Sigmoid colon (tissue), 7 donors: ENCODE results near the gene SSPN. TPM values are rescaled to one million over a fixed set of nuclear protein-coding genes. Genes with fewer than 3 reads are reported as not detected.

Source experiments
- DNase-seq: peaks from one replicate; pipeline ENCODE4 v3.0.0-alpha.2; 2019
- H3K27ac ChIP-seq, 4 donors: fragments of 200-600 bp; sonication (generic); one replicate each; pipeline ENCODE4 v1.5.1; 2016 to 2019; ENCODE audit warnings: mild to moderate bottlenecking in 1 of 4
- H3K27me3 ChIP-seq, 3 donors: fragments of 200-600 bp; sonication (generic); one replicate each; pipeline ENCODE4 v1.5.1; 2019; ENCODE audit warnings: mild to moderate bottlenecking in 1 of 3
- H3K36me3 ChIP-seq, 4 donors: fragments of 200-600 bp; sonication (generic); one replicate each; pipeline ENCODE4 v1.5.1; 2016 to 2019
- H3K4me1 ChIP-seq, 4 donors: fragments of 200-600 bp; sonication (generic); one replicate each; pipeline ENCODE4 v1.5.1; 2017 to 2019
- H3K4me3 ChIP-seq, 4 donors: fragments of 200-600 bp; sonication (generic); one replicate each; pipeline ENCODE4 v1.5.1; 2017 to 2019; ENCODE audit warnings: mild to moderate bottlenecking in 2 of 4, moderate library complexity in 1 of 4
- H3K9me3 ChIP-seq, 4 donors: fragments of 200-600 bp in 3 of 4; sonication (generic) in 3 of 4; one replicate each; pipeline versions ENCODE4 v1.5.1 to v1.6.1; 2013 to 2019
- CTCF ChIP-seq, 4 experiments: fragments of 450-650 bp in 3 of 4; fragments of 200-600 bp in 1 of 4; IDR thresholded peaks; one replicate each; pipeline ENCODE4 v1.5.1; 2016 to 2019; ENCODE audit warnings: antibody characterized with exemption in 4 of 4, mild to moderate bottlenecking in 3 of 4, moderate library complexity in 2 of 4
- EP300 ChIP-seq, 4 donors: sonication (generic); formaldehyde crosslinking; IDR thresholded peaks; one replicate each; pipeline ENCODE4 v1.6.1; 2017; ENCODE audit warnings: antibody characterized with exemption in 4 of 4
- POLR2A ChIP-seq, 2 donors: fragments of 450-650 bp; IDR thresholded peaks; one replicate each; pipeline ENCODE4 v1.6.1; 2016; ENCODE audit warnings: antibody characterized with exemption in 2 of 2, mild to moderate bottlenecking in 2 of 2, moderate library complexity in 2 of 2
- POLR2AphosphoS5 ChIP-seq, 4 donors: sonication (generic); formaldehyde crosslinking; IDR thresholded peaks; one replicate each; pipeline ENCODE4 v1.6.1; 2017; ENCODE audit warnings: antibody characterized with exemption in 4 of 4
- WGBS, 2 donors: extraction: QIAGEN DNeasy Blood & Tissue Kit; methylation state at CpG; one replicate each; pipeline ENCODE4 v1.1.7; 2013; 5-methylcytosine and 5-hydroxymethylcytosine counted together
- intact Hi-C: fragments of 100-400 bp; cut with DNase I; formaldehyde crosslinking; loops from one replicate; pipeline ENCODE4 v1.15.1; 2023
- polyA plus RNA-seq, 3 donors: library from polyadenylated mRNA; stranded (reverse); fragments of 200-250 nt; gene quantifications; one replicate each; pipeline ENCODE4 v1.2.3, GENCODE V29; 2013
- total RNA-seq, 4 donors: library from RNA; depleted of rRNA; stranded (reverse); fragments of >200 nt; gene quantifications; one replicate each; pipeline ENCODE4 v1.1.0, GENCODE V29; 2016
- donor health status: healthy with polysubstance abuse.
- donor health status: Bipolar disorder and iron deficiency.
- donor health status: healthy.

Gene SSPN
- total and polyA plus RNA-seq, 7 donors = 3.2 to 54.0 (median 30.3) TPM

GRCh38 chr12:26247873-26248272, 52.5 kb downstream of the SSPN start:
- Histone ChIP-seq H3K27ac (no peak overlapping the region), H3K36me3 (no peaks in the 10 kb centered on the region), H3K4me3 (no peak overlapping the region), H3K9me3 (peaks cover 0 to 4% (median 0%) of the 10 kb centered on the region in 4 donors), H3K27me3 (no peaks in the 10 kb centered on the region), H3K4me1 (no peaks in the 10 kb centered on the region)
- DNase-seq = no peak
- intact Hi-C loops = no loop called here
- WGBS, 2 donors = 54 to 66% methylated on average over 4 of the region's 4 CpGs
- TF ChIP-seq CTCF (IDR thresholded peaks at IDR 0.05) = no peak
- no peak for TF ChIP-seq POLR2AphosphoS5 (IDR thresholded peaks at IDR 0.05)
- no peak for TF ChIP-seq POLR2A (IDR thresholded peaks at IDR 0.05)
- no peak for TF ChIP-seq EP300 (IDR thresholded peaks at IDR 0.05)

- H3K9me3 ChIP-seq = peaks cover 0 to 4% (median 0%) of the 10 kb centered on the region in 4 donors
- DNase-seq = no peak
- H3K27ac ChIP-seq = no peak overlapping the region
- no peak for TF ChIP-seq POLR2AphosphoS5 (IDR thresholded peaks at IDR 0.05)
- intact Hi-C loops = no loop called here
- WGBS, 2 donors = 94 to 95% methylated on average over 3 of the region's 3 CpGs
- no peak overlapping the region for H3K4me3 ChIP-seq
- H3K27me3 ChIP-seq = no peaks in the 10 kb centered on the region
- no peaks in the 10 kb centered on the region for H3K4me1 ChIP-seq
- H3K36me3 ChIP-seq = no peaks in the 10 kb centered on the region
Observed at GRCh38 chr12:26250801-26251200, 55.4 kb downstream of the SSPN start.

GRCh38 chr12:26251600-26251999, 56.2 kb downstream of the SSPN start:
- TF ChIP-seq POLR2A (IDR thresholded peaks at IDR 0.05) = no peak
- no peaks in the 10 kb centered on the region for H3K27me3 ChIP-seq
- no peaks in the 10 kb centered on the region for H3K36me3 ChIP-seq
- H3K4me1 ChIP-seq = no peaks in the 10 kb centered on the region
- no peak overlapping the region for H3K27ac ChIP-seq
- no peak overlapping the region for H3K4me3 ChIP-seq
- H3K9me3 ChIP-seq = peaks cover 0 to 4% (median 0%) of the 10 kb centered on the region in 4 donors
- no peak for DNase-seq
- WGBS, 2 donors = 87 to 90% methylated on average over 6 of the region's 6 CpGs
- intact Hi-C loops = no loop called here

- Histone ChIP-seq H3K27ac (no peak overlapping the region), H3K9me3 (peaks cover 0 to 4% (median 0%) of the 10 kb centered on the region in 4 donors), H3K4me3 (no peak overlapping the region), H3K4me1 (no peaks in the 10 kb centered on the region), H3K36me3 (no peaks in the 10 kb centered on the region), H3K27me3 (no peaks in the 10 kb centered on the region)
- WGBS, 2 donors = 88 to 97% methylated on average over 1 of the region's 1 CpG
- intact Hi-C loops = no loop called here
- no peak for TF ChIP-seq EP300 (IDR thresholded peaks at IDR 0.05)
- TF ChIP-seq CTCF (IDR thresholded peaks at IDR 0.05) = no peak
- TF ChIP-seq POLR2A (IDR thresholded peaks at IDR 0.05) = no peak
- no peak for TF ChIP-seq POLR2AphosphoS5 (IDR thresholded peaks at IDR 0.05)
- no peak for DNase-seq
Observed at GRCh38 chr12:26252946-26253345, 57.6 kb downstream of the SSPN start.

GRCh38 chr12:26255893-26256645, 60.7 kb downstream of the SSPN start:
- Histone ChIP-seq H3K36me3 (no peaks in the 10 kb centered on the region), H3K4me1 (no peaks in the 10 kb centered on the region), H3K4me3 (no peak overlapping the region), H3K27me3 (no peaks in the 10 kb centered on the region), H3K9me3 (no peaks in the 10 kb centered on the region), H3K27ac (no peak overlapping the region)
- TF ChIP-seq POLR2AphosphoS5 (IDR thresholded peaks at IDR 0.05) (no peak), POLR2A (IDR thresholded peaks at IDR 0.05) (no peak), CTCF (IDR thresholded peaks at IDR 0.05) (no peak)
- no peak for DNase-seq
- WGBS, 2 donors = 83 to 89% methylated on average over 7 of the region's 7 CpGs
- intact Hi-C loops = no loop called here
